ENCODE results near the gene CAMK1D. TPM values are rescaled to one million over a fixed set of nuclear protein-coding genes. Genes with fewer than 3 reads are reported as not detected.
A peak's percentile ranks its signal among the peaks of the same experiment; 100 is the strongest.

CAMK1D gene
- total and polyA plus RNA-seq, 2 of the 4 experiments (the other 2 are of a cell fraction): 5.0 to 5.3 TPM

- Histone ChIP-seq H4K5ac (ENCODE audit: low read depth, low read length) (0 out of 2 replicates have a peak overlapping the region, but pooled peaks have one; percentile 19), H3K9ac (ENCODE audit: low read depth, low read length) (no peak overlapping the region), H4K20me1 (ENCODE audit: insufficient read depth, low read length) (no peaks in the 10 kb centered on the region), H2BK15ac (ENCODE audit: low read depth, low read length) (0 out of 3 replicates have a peak overlapping the region, but pooled peaks have one; percentile 27), H3K9me1 (ENCODE audit: insufficient read depth, low read length) (peaks cover 10% of the 10 kb centered on the region), H3K4ac (ENCODE audit: low read depth, low read length) (peak overlapping the region; percentile 46; the same call in 1 of the 2 replicates), H4K8ac (ENCODE audit: low read depth in 2 of 2, low read length in 2 of 2) (peak overlapping the region in 1 of 2 experiments; percentile 52; a peak in 1 of 4 replicates), H2AK9ac (replicated peaks; ENCODE audit: low read depth, low read length, poor library complexity) (peak overlapping the region; percentile 18), H3K36me3 (ENCODE audit: control insufficient read depth, insufficient read depth, low read length) (no peaks in the 10 kb centered on the region), H3K9me3 (ENCODE audit: control insufficient read depth, insufficient read depth, low read length) (no peaks in the 10 kb centered on the region), H3K14ac (replicated peaks; ENCODE audit: low read depth, low read length) (no peak overlapping the region), H3K4me3 (ENCODE audit: insufficient read depth, low read depth, low read length) (no peak overlapping the region), H2BK5ac (ENCODE audit: low read depth, low read length, poor library complexity, severe bottlenecking) (no peak overlapping the region), H3K18ac (ENCODE audit: low read depth, low read length) (peak overlapping the region; percentile 10; the same call in 1 of the 2 replicates), H3K79me1 (ENCODE audit: low read depth in 1 of 2, low read length in 2 of 2) (no peaks in the 10 kb centered on the region), H2AFZ (replicated peaks; ENCODE audit: low read length, poor library complexity) (peak overlapping the region; percentile 15), H3K56ac (ENCODE audit: extremely low read depth, insufficient read depth, low read length) (no peak overlapping the region), H3K23ac (ENCODE audit: low read depth, low read length) (no peak overlapping the region), H3K4me1 (ENCODE audit: control insufficient read depth, insufficient read depth, low read length) (peaks cover 17% of the 10 kb centered on the region), H3K27ac (ENCODE audit: insufficient read depth, low read length) (no peak overlapping the region), H2BK120ac (ENCODE audit: low read depth, low read length) (peak overlapping the region; percentile 47; the same call in 1 of the 2 replicates), H2BK20ac (ENCODE audit: low read depth, low read length) (peak overlapping the region; percentile 50), H4K91ac (ENCODE audit: insufficient read depth, low read depth, low read length) (peak overlapping the region; percentile 29; the same call in 1 of the 2 replicates), H2AK5ac (ENCODE audit: low read depth, low read length) (peak overlapping the region; percentile 15; the same call in 1 of the 2 replicates), H3K27me3 (ENCODE audit: control insufficient read depth, insufficient read depth, low read length) (no peaks in the 10 kb centered on the region), H3K4me2 (ENCODE audit: low read depth, low read length) (no peak overlapping the region)
- POLR2A ChIA-PET (ENCODE audit: unreplicated experiment): no interaction called here
- CTCF ChIA-PET: interaction anchor here (0.9 to 1.3 kb wide), 4 partner anchors 14 to 499 kb away, joined by 3 to 4 read pairs (median 4); no protein-coding TSS in a partner anchor
- intact Hi-C loops (cut with micrococcal nuclease): loop anchor here (5.0 kb wide), 1 partner anchor 515 kb away; the partner anchor contains the start of genes CDC123 and NUDT5
- no CpG with 5 or more reads among the region's 11 CpGs for WGBS, 2 experiments (ENCODE audit: extremely low coverage in 2 of 2, insufficient read length in 1 of 2)
- dilution Hi-C loops (cut with HindIII; ENCODE audit: low sequenced_read_pairs, unreplicated experiment): no loop called here
- BruUV-seq (replicated peaks): no TSS peak
- DNase-seq (no peak), ATAC-seq (ENCODE audit: low read depth) (no peak)
- in situ Hi-C loops (cut with MboI; ENCODE audit: low sequenced_read_pairs): loop anchor here (5.0 to 25.0 kb wide), 2 partner anchors 350 to 450 kb away; no protein-coding TSS in a partner anchor
- TF ChIP-seq RCOR1 (IDR thresholded peaks at IDR 0.05; ENCODE audit: insufficient replicate concordance, low read length) (no peak), MXI1 (IDR thresholded peaks at IDR 0.05; ENCODE audit: borderline replicate concordance, low read depth, low read length) (no peak), MAFK (IDR thresholded peaks at IDR 0.05; ENCODE audit: low read depth, low read length) (no peak), BHLHE40 (IDR thresholded peaks at IDR 0.05; ENCODE audit: low read depth, low read length) (no peak), USF2 (IDR thresholded peaks at IDR 0.05; ENCODE audit: low read depth, low read length) (no peak), CHD1 (IDR thresholded peaks at IDR 0.05; ENCODE audit: low read depth, low read length) (no peak), CEBPB (IDR thresholded peaks at IDR 0.05; ENCODE audit: low read depth, low read length) (no peak), RFX5 (IDR thresholded peaks at IDR 0.05; ENCODE audit: low read depth, low read length) (no peak), MAZ (IDR thresholded peaks at IDR 0.05; ENCODE audit: borderline replicate concordance, low read depth, low read length) (no peak), ELK1 (IDR thresholded peaks at IDR 0.05; ENCODE audit: borderline replicate concordance, low read depth, low read length) (no peak), SMC3 (IDR thresholded peaks at IDR 0.05; ENCODE audit: low read depth, low read length) (no peak), NFE2L2 (IDR thresholded peaks at IDR 0.05; ENCODE audit: low read depth, low read length) (no peak), POLR2A (IDR thresholded peaks at IDR 0.05; ENCODE audit: low read depth, low read length) (no peak)
- TF ChIP-seq, protein P1, sequence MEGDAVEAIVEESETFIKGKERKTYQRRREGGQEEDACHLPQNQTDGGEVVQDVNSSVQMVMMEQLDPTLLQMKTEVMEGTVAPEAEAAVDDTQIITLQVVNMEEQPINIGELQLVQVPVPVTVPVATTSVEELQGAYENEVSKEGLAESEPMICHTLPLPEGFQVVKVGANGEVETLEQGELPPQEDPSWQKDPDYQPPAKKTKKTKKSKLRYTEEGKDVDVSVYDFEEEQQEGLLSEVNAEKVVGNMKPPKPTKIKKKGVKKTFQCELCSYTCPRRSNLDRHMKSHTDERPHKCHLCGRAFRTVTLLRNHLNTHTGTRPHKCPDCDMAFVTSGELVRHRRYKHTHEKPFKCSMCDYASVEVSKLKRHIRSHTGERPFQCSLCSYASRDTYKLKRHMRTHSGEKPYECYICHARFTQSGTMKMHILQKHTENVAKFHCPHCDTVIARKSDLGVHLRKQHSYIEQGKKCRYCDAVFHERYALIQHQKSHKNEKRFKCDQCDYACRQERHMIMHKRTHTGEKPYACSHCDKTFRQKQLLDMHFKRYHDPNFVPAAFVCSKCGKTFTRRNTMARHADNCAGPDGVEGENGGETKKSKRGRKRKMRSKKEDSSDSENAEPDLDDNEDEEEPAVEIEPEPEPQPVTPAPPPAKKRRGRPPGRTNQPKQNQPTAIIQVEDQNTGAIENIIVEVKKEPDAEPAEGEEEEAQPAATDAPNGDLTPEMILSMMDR (conservative IDR thresholded peaks at IDR 0.05; ENCODE audit: low read depth, low read length): no peak
Observed at GRCh38 chr10:12712293-12712983, 363.1 kb downstream of the CAMK1D start.

All from IMR-90 (cell line).